Brain microvascular endothelial cell (primary cell): ENCODE results near the gene ICA1.

ENCODE experiments used
- DNase-seq: peaks from one replicate; pipeline ENCODE4 v3.0.0-alpha.2; 2020
- H3K27ac ChIP-seq: fragments of 250-450 bp; sonication (Bioruptor Pico); 2 replicates; pipeline ENCODE4 v1.5.1; 2020; ENCODE audit warnings: mild to moderate bottlenecking, moderate library complexity
- H3K27me3 ChIP-seq: fragments of 250-450 bp; sonication (Bioruptor Pico); replicated peaks from 2 replicates; pipeline ENCODE4 v1.5.1; 2020; ENCODE audit warnings: mild to moderate bottlenecking
- H3K36me3 ChIP-seq: fragments of 250-450 bp; sonication (Bioruptor Pico); replicated peaks from 2 replicates; pipeline ENCODE4 v1.5.1; 2020; ENCODE audit warnings: mild to moderate bottlenecking
- H3K4me3 ChIP-seq: 2 replicates; pipeline ENCODE4 v1.5.1; 2011; ENCODE audit warnings: low read depth, mild to moderate bottlenecking, control low read depth, low read length, moderate library complexity
- in situ Hi-C: cut with HindIII; loops from 2 replicates; pipeline ENCODE4 v1.10.0; 2017; ENCODE audit warnings: low sequenced_read_pairs, low pct_ligation_motif_present
- TF ChIP-seq, protein P1 (sequence below): IDR thresholded peaks from 2 replicates; pipeline ENCODE4 v1.5.1; 2011; ENCODE audit warnings: low read depth, mild to moderate bottlenecking, moderate library complexity, low read length, control low read depth, inconsistent platforms; ENCODE audit errors: missing control alignments

Gene ICA1

DNA sequence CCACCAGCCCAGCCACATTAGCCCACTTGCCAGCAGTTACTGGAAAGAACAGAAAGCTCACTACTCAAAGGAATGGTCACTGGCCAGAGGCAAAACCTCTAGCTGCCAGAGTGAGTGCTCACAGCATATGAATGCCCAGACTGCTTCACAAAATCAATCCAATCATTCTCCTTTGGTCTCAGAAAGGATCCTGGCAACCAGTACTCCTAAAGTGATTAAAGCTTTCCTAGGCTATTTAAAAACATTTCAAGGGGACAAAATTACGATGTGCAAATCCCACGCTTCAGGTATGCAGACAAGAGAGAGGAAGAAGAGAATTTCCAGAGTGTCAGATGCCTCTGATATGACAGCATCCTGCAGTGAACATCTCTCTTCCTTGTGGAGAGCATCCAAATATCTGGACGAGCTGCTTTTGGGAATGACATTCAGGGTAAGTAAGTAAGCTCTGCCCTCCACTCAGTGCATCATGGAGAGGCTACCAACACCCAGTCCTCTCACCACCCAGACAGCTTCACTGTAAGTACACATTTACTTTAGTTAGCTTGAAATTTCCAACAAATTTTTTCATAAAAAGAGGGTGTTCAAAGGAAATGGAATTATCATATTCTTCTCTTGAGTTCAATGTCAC is 25.1 kb downstream of the ICA1 start:
- Histone ChIP-seq H3K4me3 (no peak overlapping the region), H3K27ac (no peak overlapping the region), H3K27me3 (no peaks in the 10 kb centered on the region), H3K36me3 (no peaks in the 10 kb centered on the region)
- in situ Hi-C loops: no loop called here
- no peak for DNase-seq
- TF ChIP-seq, protein P1, sequence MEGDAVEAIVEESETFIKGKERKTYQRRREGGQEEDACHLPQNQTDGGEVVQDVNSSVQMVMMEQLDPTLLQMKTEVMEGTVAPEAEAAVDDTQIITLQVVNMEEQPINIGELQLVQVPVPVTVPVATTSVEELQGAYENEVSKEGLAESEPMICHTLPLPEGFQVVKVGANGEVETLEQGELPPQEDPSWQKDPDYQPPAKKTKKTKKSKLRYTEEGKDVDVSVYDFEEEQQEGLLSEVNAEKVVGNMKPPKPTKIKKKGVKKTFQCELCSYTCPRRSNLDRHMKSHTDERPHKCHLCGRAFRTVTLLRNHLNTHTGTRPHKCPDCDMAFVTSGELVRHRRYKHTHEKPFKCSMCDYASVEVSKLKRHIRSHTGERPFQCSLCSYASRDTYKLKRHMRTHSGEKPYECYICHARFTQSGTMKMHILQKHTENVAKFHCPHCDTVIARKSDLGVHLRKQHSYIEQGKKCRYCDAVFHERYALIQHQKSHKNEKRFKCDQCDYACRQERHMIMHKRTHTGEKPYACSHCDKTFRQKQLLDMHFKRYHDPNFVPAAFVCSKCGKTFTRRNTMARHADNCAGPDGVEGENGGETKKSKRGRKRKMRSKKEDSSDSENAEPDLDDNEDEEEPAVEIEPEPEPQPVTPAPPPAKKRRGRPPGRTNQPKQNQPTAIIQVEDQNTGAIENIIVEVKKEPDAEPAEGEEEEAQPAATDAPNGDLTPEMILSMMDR: no peak

DNA sequence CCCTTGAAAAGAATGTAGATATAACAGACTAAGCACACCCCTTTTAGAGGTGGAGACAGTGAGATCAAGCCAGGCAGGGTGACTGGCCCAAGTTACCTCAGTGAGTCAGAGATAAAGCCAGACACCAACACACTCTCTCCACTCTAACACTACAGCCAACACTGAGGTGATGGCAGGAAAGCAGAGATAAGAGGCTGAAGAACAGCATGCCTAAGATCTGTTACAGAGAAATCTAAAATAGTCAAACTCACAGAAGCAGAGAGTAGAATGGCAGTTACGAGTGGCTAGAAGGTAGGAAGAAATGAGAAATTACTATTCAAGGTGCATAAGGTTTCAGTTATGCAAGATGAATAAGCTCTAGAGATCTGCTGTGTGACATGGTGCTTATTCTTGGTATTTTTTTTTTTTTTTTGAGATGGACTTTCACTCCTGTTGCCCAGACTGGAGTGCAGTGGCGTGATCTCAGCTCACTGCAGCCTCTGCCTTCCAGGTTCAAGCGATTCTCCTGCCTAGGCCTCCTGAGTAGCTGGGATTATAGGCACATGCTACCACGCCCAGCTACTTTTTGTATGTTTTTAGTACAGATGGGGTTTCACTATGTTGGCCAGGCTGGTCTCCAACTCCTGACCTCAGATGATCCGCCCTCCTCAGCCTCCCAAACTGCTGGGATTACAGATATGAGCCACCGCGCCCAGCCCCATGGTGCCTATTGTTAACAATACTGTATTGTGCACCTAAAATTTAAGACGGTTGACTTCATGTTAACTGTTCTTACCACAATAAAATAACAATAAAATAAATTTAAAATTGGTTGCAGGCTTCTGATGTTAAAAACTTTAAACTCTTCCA is 28.7 kb downstream of the ICA1 start:
- peak; percentile 27 for DNase-seq
- TF ChIP-seq, protein P1: no peak
- Histone ChIP-seq H3K27me3 (no peaks in the 10 kb centered on the region), H3K27ac (no peak overlapping the region), H3K36me3 (no peaks in the 10 kb centered on the region), H3K4me3 (no peak overlapping the region)
- in situ Hi-C loops: no loop called here

DNA sequence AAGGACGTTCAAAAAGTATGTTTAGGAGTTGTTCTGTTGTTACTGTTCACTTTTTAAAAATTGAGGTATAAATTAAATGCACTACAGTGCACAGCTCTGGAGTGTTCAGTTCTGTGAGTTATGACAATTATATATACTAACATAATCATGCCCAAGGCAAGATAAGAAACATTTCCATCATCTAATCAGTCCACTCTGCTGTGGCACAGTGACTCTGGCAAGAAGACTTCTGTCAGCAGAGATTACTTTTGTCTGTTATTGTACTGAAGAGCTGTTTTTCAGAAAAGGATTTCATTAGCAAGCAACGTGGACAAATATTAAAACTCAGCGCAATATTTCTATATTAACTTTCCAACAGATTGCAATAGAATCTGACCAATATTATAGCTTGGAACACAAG is 32.0 kb downstream of the ICA1 start:
- in situ Hi-C loops: no loop called here
- no peak overlapping the region for H3K4me3 ChIP-seq
- H3K27ac ChIP-seq: no peak overlapping the region
- TF ChIP-seq, protein P1: no peak
- no peak for DNase-seq
- no peaks in the 10 kb centered on the region for H3K36me3 ChIP-seq
- no peaks in the 10 kb centered on the region for H3K27me3 ChIP-seq

DNA sequence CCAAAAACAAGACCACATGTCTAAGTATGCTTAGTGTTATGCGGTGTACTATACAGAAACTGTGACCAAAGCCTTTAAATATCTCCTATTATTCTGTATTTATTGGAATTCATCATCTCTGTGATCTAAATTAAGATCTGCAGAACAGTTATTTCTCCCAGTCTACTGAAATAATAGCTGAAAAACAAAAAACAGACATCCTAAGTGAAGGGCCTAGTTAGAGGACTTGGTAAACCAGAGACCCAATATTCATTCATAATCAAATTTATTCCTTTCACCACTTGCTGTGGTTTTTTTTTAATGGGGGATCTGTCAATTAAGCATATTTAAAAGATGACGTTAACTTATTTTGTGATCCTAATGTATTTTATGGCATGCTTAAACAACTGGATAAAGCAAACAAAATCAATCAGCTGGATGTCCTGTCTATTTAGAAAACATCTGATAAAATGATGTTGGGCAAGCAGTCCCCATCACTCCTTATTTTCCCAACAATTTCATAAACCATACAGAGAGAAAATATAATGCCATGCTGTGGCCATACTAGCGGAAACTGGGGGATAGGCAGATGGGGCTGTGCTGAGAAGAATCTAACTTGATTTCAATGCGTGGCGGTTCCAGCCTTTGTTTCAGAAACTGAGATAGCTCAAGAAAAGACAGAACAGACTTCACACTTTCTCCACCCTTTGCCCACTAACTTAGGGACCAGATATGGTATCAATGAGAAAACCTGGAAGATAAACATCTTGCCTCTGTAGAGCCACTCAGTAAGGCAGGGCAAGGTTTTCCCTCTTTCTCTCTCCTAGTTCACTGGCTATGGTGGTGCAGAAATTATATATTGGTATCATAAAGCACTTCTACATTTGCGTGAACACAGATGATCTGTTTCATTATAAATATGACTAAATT is 32.9 kb downstream of the ICA1 start:
- no peaks in the 10 kb centered on the region for H3K36me3 ChIP-seq
- TF ChIP-seq, protein P1: no peak
- no peak overlapping the region for H3K4me3 ChIP-seq
- in situ Hi-C loops: no loop called here
- no peak for DNase-seq
- H3K27me3 ChIP-seq: no peaks in the 10 kb centered on the region
- H3K27ac ChIP-seq: no peak overlapping the region

DNA sequence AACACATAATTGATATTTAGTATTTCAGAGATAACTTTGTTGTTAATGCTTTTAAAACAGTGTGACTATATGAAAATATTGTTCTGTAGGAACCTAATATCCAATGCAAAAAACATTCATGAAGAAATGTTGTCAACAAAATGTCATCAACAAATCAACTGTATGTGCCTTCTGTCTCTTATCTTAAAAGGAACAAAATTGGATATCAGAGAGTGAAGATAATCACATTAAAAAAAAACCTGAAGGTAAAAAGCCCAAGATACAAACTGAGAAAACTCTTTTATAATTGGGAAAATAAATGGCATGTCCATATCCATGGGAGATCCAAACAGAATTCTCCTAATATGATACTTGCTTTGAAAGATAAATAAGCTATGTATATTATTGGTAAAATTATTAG is 33.9 kb downstream of the ICA1 start:
- no peaks in the 10 kb centered on the region for H3K36me3 ChIP-seq
- in situ Hi-C loops: no loop called here

More for the DNA sequence above, 33.9 kb downstream of the ICA1 start:
- H3K4me3 ChIP-seq: no peak overlapping the region
- TF ChIP-seq, protein P1: no peak
- H3K27me3 ChIP-seq: no peaks in the 10 kb centered on the region
- no peak for DNase-seq
- H3K27ac ChIP-seq: no peak overlapping the region
